HepG2 (cell line): ENCODE results near the gene C5orf58. TPM values are rescaled to one million over a fixed set of nuclear protein-coding genes. Genes with fewer than 3 reads are reported as not detected.

Experiments used
- ATAC-seq: fragments of 200-7000 bp; cut with Tn5 transposase; 3 replicates; pipeline ENCODE4 v1.9.1; 2020; ENCODE audit warnings: mild to moderate bottlenecking, moderate library complexity
- BruUV-seq: library from RNA; stranded (reverse); fragments of 400-500 nt; replicated peaks from 2 replicates; lab custom pipeline; 2021; lab: Mats Ljungman, UMichigan
- CTCF ChIA-PET: fragments of 300-600 bp; formaldehyde crosslinking; extraction: SDS; loops from one replicate; lab custom pipeline; 2021; ENCODE audit warnings: low total read pairs, inconsistent platforms, low intra/inter-chr PET ratio; lab: Yijun Ruan, JAX
- POLR2A ChIA-PET: fragments of 350-600 bp; sonication (Branson Sonifier 250); formaldehyde crosslinking; loops from one replicate; lab custom pipeline; 2020; ENCODE audit warnings: antibody characterized with exemption, inconsistent platforms; lab: Yijun Ruan, JAX
- DNase-seq: peaks from one replicate; pipeline ENCODE4 v3.0.0-alpha.2; 2015; ENCODE audit warnings: low spot score
- FAIRE-seq: peaks from 3 replicates; lab custom pipeline; 2011; peaks lifted over from hg19 to GRCh38; lab: Jason Lieb, UNC
- H2AFZ ChIP-seq: one replicate; pipeline ENCODE4 v1.6.1; 2011; ENCODE audit warnings: low read length, inconsistent platforms
- H3K27ac ChIP-seq: fragments of 300-600 bp; 3 replicates; pipeline ENCODE4 v1.8.0; 2011; ENCODE audit warnings: mixed run types, mild to moderate bottlenecking, mixed read lengths, low read length, inconsistent platforms; ENCODE audit not compliant: insufficient read depth; ENCODE audit errors: extremely low read length
- H3K27me3 ChIP-seq, 2 experiments: fragments of 200-600 bp in 1 of 2; 2 replicates in 1 of 2; 3 replicates in 1 of 2; pipeline versions ENCODE4 v1.6.0 to v1.8.0; 2011; ENCODE audit warnings: low read length in 2 of 2, mild to moderate bottlenecking in 2 of 2, moderate library complexity in 2 of 2, inconsistent platforms in 1 of 2; ENCODE audit not compliant: insufficient read depth in 2 of 2, control insufficient read depth in 1 of 2
- H3K36me3 ChIP-seq, 2 experiments: fragments of 200-600 bp in 1 of 2; replicated peaks in 1 of 2; 2 replicates in 1 of 2; 3 replicates in 1 of 2; pipeline versions ENCODE4 v1.5.1 to v1.8.0; 2011; ENCODE audit warnings: low read length in 2 of 2, inconsistent platforms in 1 of 2; ENCODE audit not compliant: insufficient read depth in 2 of 2, control insufficient read depth in 1 of 2
- H3K4me1 ChIP-seq: 2 replicates; pipeline ENCODE4 v1.5.1; 2012; ENCODE audit warnings: low read length, inconsistent platforms; ENCODE audit not compliant: insufficient read depth
- H3K4me2 ChIP-seq: 2 replicates; pipeline ENCODE4 v1.6.0; 2011; ENCODE audit warnings: low read depth, low read length, inconsistent platforms
- H3K4me3 ChIP-seq, 3 experiments: fragments of 200-600 bp in 1 of 3; sonication (generic), shearing (Covaris generic) in 1 of 3; replicated peaks in 1 of 3; 2 replicates each; pipeline ENCODE4 v1.5.1; 2011 to 2016; ENCODE audit warnings: low read length in 3 of 3, inconsistent platforms in 2 of 3, low read depth in 2 of 3, mild to moderate bottlenecking in 2 of 3, control low read depth in 1 of 3, mixed read lengths in 1 of 3; ENCODE audit not compliant: insufficient read depth in 1 of 3
- H3K79me2 ChIP-seq: one replicate; pipeline ENCODE4 v1.6.1; 2011; ENCODE audit warnings: low read length, inconsistent platforms; ENCODE audit not compliant: insufficient read depth
- H3K9ac ChIP-seq: 2 replicates; pipeline ENCODE4 v1.6.0; 2011; ENCODE audit warnings: mild to moderate bottlenecking, low read depth, low read length, inconsistent platforms; ENCODE audit not compliant: insufficient read depth
- H3K9me3 ChIP-seq: 2 replicates; pipeline ENCODE4 v1.5.1; 2012; ENCODE audit warnings: mild to moderate bottlenecking, low read length
- H4K20me1 ChIP-seq: 2 replicates; pipeline ENCODE4 v1.6.0; 2011; ENCODE audit warnings: inconsistent platforms, mild to moderate bottlenecking, low read length, moderate library complexity; ENCODE audit not compliant: insufficient read depth
- ASH2L ChIP-seq: fragments of 300-600, 200-600 bp; sonication (generic); IDR thresholded peaks from 2 replicates; pipeline ENCODE4 v1.7.0; 2017; ENCODE audit warnings: low read depth, mild to moderate bottlenecking, moderate library complexity, mixed read lengths, low read length; ENCODE audit not compliant: insufficient read length
- CC2D1A ChIP-seq: sonication (generic); formaldehyde crosslinking; IDR thresholded peaks from 2 replicates; pipeline ENCODE4 v1.8.1; 2023; ENCODE audit warnings: mild to moderate bottlenecking, missing genetic modification reagents
- GPN1 ChIP-seq: sonication (generic); formaldehyde crosslinking; IDR thresholded peaks from 2 replicates; pipeline ENCODE4 v1.5.1; 2020; ENCODE audit warnings: missing genetic modification reagents, borderline replicate concordance
- HDAC1 ChIP-seq: sonication (generic); formaldehyde crosslinking; IDR thresholded peaks from 2 replicates; pipeline ENCODE4 v1.5.1; 2020; ENCODE audit warnings: mild to moderate bottlenecking, missing genetic modification reagents
- HDAC2 ChIP-seq: sonication (generic); formaldehyde crosslinking; IDR thresholded peaks from 2 replicates; pipeline ENCODE4 v1.4.0; 2020; ENCODE audit warnings: missing genetic modification reagents
- HMG20B ChIP-seq: conservative IDR thresholded peaks from 2 replicates; pipeline ENCODE4 v1.6.1; 2016; ENCODE audit warnings: missing genetic modification reagents, missing compliant biosample characterization
- NFKB2 ChIP-seq: sonication (generic); formaldehyde crosslinking; IDR thresholded peaks from 2 replicates; pipeline ENCODE4 v1.4.0; 2020; ENCODE audit warnings: missing genetic modification reagents, borderline replicate concordance
- NRL ChIP-seq: sonication (generic); formaldehyde crosslinking; IDR thresholded peaks from 2 replicates; pipeline ENCODE4 v1.5.0; 2020; ENCODE audit warnings: missing genetic modification reagents, mild to moderate bottlenecking, moderate library complexity, borderline replicate concordance
- SP140L ChIP-seq: sonication (generic); formaldehyde crosslinking; IDR thresholded peaks from 2 replicates; pipeline ENCODE4 v1.4.0; 2020; ENCODE audit warnings: missing genetic modification reagents, borderline replicate concordance
- TOE1 ChIP-seq: sonication (generic); formaldehyde crosslinking; IDR thresholded peaks from 2 replicates; pipeline ENCODE4 v1.4.0; 2020; ENCODE audit warnings: mild to moderate bottlenecking, missing genetic modification reagents
- UBTF ChIP-seq: sonication (generic); formaldehyde crosslinking; IDR thresholded peaks from 2 replicates; pipeline ENCODE4 v1.4.0; 2020; ENCODE audit warnings: mild to moderate bottlenecking, missing genetic modification reagents
- ZNF550 ChIP-seq: sonication (generic); formaldehyde crosslinking; IDR thresholded peaks from 2 replicates; pipeline ENCODE4 v1.4.0; 2020; ENCODE audit warnings: mild to moderate bottlenecking, missing genetic modification reagents, borderline replicate concordance
- WGBS: methylation state at CpG from one replicate; pipeline ENCODE4 v1.1.6; 2017; ENCODE audit warnings: low lambda C conversion rate; 5-methylcytosine and 5-hydroxymethylcytosine counted together
- in situ Hi-C: cut with HindIII; loops from 2 replicates; pipeline ENCODE4 v1.10.0; 2017; ENCODE audit warnings: low pct_unique_long_range_greater_than_20kb; ENCODE audit not compliant: extremely low pct_ligation_motif_present
- intact Hi-C: fragments of 100-400 bp; cut with micrococcal nuclease; formaldehyde crosslinking; loops from one replicate; pipeline ENCODE4 v1.10.0; 2022; ENCODE audit not compliant: unreplicated experiment
- polyA plus RNA-seq, 8 experiments: library from polyadenylated mRNA; depleted of rRNA in 3 of 8; stranded (reverse) in 7 of 8; unstranded in 1 of 8; fragments of >200 nt; fragmentation: Illumina TruSeq in 4 of 8; extraction: Trizol in 4 of 8; gene quantifications; 2 replicates each; pipeline versions ENCODE4 v1.2.1 to v1.2.3, GENCODE V29; 2011 to 2016; ENCODE audit warnings: low read depth in 4 of 8, missing spikeins in 1 of 8, mixed read lengths in 1 of 8; ENCODE audit not compliant: insufficient read depth in 1 of 8
- total RNA-seq, 5 experiments: library from RNA; depleted of rRNA; stranded (reverse); fragments of >200 nt; fragmentation: Illumina TruSeq; extraction: Trizol; gene quantifications; 2 replicates each; pipeline ENCODE4 v1.2.3, GENCODE V29; 2016; ENCODE audit warnings: low read depth in 1 of 5
- TF ChIP-seq, protein P1 (sequence below): sonication (generic); formaldehyde crosslinking; IDR thresholded peaks from 2 replicates; pipeline ENCODE4 v1.4.0; 2020; ENCODE audit warnings: missing genetic modification reagents, borderline replicate concordance
- TF ChIP-seq, protein P2 (sequence below): sonication (generic); formaldehyde crosslinking; conservative IDR thresholded peaks from 2 replicates; pipeline ENCODE4 v1.8.0; 2022; ENCODE audit warnings: mild to moderate bottlenecking, moderate library complexity, missing genetic modification reagents
- TF ChIP-seq, protein P3 (sequence below): sonication (generic); formaldehyde crosslinking; IDR thresholded peaks from 2 replicates; pipeline ENCODE4 v1.5.1; 2020; ENCODE audit warnings: mild to moderate bottlenecking, missing genetic modification reagents, borderline replicate concordance

The C5orf58 gene
- total and polyA plus RNA-seq, 2 of the 13 experiments (the other 11 are each of a cell fraction or from before 2014, with no cell fraction given) = not detected

GRCh38 chr5:170204202-170204601, 28.6 kb upstream of the C5orf58 start:
- no peak for FAIRE-seq
- no peak for ATAC-seq
- Histone ChIP-seq H2AFZ (no peak overlapping the region), H3K9ac (no peak overlapping the region), H3K79me2 (no peaks in the 10 kb centered on the region), H3K9me3 (no peaks in the 10 kb centered on the region), H3K27ac (no peak overlapping the region), H3K4me3 (no peak overlapping the region), H3K4me2 (no peak overlapping the region), H3K4me1 (no peaks in the 10 kb centered on the region)
- DNase-seq = no peak
- in situ Hi-C loops = no loop called here
- CTCF ChIA-PET = no interaction called here
- POLR2A ChIA-PET = no interaction called here
- no TSS peak for BruUV-seq
- TF ChIP-seq CC2D1A (CRISPR knock-in tag) (no peak), UBTF (CRISPR knock-in tag) (no peak), GPN1 (no peak), ZNF550 (CRISPR knock-in tag) (no peak), ASH2L (no peak), TOE1 (CRISPR knock-in tag) (no peak), NRL (CRISPR knock-in tag) (no peak), HDAC2 (CRISPR knock-in tag) (no peak), HMG20B (CRISPR knock-in tag) (no peak), NFKB2 (CRISPR knock-in tag) (no peak), SP140L (CRISPR knock-in tag) (no peak), HDAC1 (CRISPR knock-in tag) (no peak)
- TF ChIP-seq, protein P1, sequence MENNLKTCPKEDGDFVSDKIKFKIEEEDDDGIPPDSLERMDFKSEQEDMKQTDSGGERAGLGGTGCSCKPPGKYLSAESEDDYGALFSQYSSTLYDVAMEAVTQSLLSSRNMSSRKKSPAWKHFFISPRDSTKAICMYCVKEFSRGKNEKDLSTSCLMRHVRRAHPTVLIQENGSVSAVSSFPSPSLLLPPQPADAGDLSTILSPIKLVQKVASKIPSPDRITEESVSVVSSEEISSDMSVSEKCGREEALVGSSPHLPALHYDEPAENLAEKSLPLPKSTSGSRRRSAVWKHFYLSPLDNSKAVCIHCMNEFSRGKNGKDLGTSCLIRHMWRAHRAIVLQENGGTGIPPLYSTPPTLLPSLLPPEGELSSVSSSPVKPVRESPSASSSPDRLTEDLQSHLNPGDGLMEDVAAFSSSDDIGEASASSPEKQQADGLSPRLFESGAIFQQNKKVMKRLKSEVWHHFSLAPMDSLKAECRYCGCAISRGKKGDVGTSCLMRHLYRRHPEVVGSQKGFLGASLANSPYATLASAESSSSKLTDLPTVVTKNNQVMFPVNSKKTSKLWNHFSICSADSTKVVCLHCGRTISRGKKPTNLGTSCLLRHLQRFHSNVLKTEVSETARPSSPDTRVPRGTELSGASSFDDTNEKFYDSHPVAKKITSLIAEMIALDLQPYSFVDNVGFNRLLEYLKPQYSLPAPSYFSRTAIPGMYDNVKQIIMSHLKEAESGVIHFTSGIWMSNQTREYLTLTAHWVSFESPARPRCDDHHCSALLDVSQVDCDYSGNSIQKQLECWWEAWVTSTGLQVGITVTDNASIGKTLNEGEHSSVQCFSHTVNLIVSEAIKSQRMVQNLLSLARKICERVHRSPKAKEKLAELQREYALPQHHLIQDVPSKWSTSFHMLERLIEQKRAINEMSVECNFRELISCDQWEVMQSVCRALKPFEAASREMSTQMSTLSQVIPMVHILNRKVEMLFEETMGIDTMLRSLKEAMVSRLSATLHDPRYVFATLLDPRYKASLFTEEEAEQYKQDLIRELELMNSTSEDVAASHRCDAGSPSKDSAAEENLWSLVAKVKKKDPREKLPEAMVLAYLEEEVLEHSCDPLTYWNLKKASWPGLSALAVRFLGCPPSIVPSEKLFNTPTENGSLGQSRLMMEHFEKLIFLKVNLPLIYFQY (CRISPR knock-in tag) = no peak
- TF ChIP-seq, protein P2, sequence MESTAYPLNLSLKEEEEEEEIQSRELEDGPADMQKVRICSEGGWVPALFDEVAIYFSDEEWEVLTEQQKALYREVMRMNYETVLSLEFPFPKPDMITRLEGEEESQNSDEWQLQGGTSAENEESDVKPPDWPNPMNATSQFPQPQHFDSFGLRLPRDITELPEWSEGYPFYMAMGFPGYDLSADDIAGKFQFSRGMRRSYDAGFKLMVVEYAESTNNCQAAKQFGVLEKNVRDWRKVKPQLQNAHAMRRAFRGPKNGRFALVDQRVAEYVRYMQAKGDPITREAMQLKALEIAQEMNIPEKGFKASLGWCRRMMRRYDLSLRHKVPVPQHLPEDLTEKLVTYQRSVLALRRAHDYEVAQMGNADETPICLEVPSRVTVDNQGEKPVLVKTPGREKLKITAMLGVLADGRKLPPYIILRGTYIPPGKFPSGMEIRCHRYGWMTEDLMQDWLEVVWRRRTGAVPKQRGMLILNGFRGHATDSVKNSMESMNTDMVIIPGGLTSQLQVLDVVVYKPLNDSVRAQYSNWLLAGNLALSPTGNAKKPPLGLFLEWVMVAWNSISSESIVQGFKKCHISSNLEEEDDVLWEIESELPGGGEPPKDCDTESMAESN (CRISPR knock-in tag) = no peak
- TF ChIP-seq, protein P3, sequence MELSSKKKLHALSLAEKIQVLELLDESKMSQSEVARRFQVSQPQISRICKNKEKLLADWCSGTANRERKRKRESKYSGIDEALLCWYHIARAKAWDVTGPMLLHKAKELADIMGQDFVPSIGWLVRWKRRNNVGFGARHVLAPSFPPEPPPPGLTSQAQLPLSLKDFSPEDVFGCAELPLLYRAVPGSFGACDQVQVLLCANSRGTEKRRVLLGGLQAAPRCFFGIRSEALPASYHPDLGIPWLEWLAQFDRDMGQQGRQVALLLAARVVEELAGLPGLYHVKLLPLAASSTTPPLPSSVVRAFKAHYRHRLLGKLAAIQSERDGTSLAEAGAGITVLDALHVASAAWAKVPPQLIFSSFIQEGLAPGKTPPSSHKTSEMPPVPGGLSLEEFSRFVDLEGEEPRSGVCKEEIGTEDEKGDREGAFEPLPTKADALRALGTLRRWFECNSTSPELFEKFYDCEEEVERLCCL = no peak
- TF ChIP-seq, all 625 proteins: peak for 0
- no peaks in the 10 kb centered on the region for H3K36me3 ChIP-seq
- 20% methylated on average over 5 of the region's 5 CpGs for WGBS
- intact Hi-C loops = no loop called here
- H4K20me1 ChIP-seq = no peaks in the 10 kb centered on the region
- peaks cover 2 to 9% of the 10 kb centered on the region in 2 experiments; a peak in 2 of 5 replicates for H3K27me3 ChIP-seq
